ENCODE measurements around the gene OR1M1.
"Not testable (repeated sequence)": the region's sequence is repeated elsewhere in the genome, so short reads cannot be mapped to it uniquely, and the experiment has no call there.

OR1M1 gene

DNA sequence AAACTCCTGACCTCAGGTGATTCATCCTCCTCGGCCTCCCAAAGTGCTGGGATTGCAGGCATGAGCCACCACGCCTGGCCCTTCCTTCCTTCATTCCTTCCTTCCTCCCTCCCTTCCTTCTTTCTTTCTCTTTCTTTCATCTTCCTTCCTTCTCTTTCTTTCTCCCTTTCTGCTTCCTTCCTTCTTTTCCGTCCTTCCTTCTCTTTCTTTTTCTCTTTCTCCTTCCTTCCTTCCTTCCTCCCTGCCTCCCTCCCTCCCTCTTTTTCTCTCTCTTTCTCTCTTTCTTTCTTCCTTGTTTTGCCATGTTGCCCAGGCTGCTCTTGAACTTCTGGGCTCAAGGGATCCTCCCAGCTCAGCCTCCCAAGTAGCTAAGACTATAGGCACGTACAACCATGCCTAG is 40.2 kb upstream of the OR1M1 start:
- no peak for TF ChIP-seq CTCF (conservative IDR thresholded peaks at IDR 0.05; ENCODE audit: low read depth, low read length)
- no peak overlapping the region for H3K4me3 ChIP-seq (ENCODE audit: low read depth, low read length)
- no peak for DNase-seq (ENCODE audit: low read depth)

DNA sequence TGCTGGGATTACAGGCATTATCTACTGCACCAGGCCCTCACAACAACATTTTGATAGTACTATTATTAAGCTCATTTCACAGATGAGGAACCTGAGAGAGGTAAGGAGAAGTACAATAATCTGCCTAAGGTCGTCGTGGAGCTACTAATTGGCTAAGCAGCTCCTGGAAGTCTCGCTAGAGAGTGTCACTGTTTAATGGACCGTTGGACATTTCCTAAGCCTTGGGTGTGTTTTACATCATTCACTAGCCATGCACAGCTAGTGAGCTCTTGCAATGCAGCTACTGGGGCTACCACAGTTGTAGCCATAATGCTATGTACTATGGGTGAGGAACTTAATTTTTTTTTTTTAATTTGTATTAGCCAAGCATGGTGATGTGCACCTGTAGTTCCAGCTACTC is 34.0 kb upstream of the OR1M1 start:
- TF ChIP-seq CTCF (conservative IDR thresholded peaks at IDR 0.05; ENCODE audit: low read depth, low read length), result no peak
- no peak overlapping the region for H3K4me3 ChIP-seq (ENCODE audit: low read depth, low read length)
- no peak for DNase-seq (ENCODE audit: low read depth)

DNA sequence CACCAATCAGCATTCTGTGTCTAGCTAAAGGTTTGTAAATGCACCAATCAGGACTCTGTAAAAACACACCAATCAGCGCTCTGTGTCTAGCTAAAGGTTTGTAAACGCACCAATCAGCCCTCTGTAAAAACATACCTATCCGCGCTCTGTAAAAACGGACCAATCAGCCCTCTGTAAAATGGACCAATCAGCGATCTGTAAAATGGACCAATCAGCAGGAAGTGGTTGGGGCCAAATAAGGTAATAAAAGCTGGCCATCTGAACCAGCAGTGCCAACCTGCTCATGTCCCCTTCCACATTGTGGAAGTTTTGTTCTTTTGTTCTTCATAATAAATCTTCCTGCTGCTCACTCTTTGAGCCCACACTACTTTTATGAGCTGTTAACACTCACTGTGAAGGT is 33.2 kb upstream of the OR1M1 start:
- H3K4me3 ChIP-seq (ENCODE audit: low read depth, low read length); DNase-seq (ENCODE audit: low read depth): not testable (repeated sequence)

GRCh38 chr19:9054207-9054606 is 32.7 kb upstream of the OR1M1 start:
- no peak for DNase-seq (ENCODE audit: low read depth)
- no peak overlapping the region for H3K4me3 ChIP-seq (ENCODE audit: low read depth, low read length)
- no peak for TF ChIP-seq CTCF (conservative IDR thresholded peaks at IDR 0.05; ENCODE audit: low read depth, low read length)

GRCh38 chr19:9054765-9055164 is 32.1 kb upstream of the OR1M1 start:
- no peak overlapping the region for H3K4me3 ChIP-seq (ENCODE audit: low read depth, low read length)
- no peak for DNase-seq (ENCODE audit: low read depth)
- TF ChIP-seq CTCF (conservative IDR thresholded peaks at IDR 0.05; ENCODE audit: low read depth, low read length), result no peak

DNA sequence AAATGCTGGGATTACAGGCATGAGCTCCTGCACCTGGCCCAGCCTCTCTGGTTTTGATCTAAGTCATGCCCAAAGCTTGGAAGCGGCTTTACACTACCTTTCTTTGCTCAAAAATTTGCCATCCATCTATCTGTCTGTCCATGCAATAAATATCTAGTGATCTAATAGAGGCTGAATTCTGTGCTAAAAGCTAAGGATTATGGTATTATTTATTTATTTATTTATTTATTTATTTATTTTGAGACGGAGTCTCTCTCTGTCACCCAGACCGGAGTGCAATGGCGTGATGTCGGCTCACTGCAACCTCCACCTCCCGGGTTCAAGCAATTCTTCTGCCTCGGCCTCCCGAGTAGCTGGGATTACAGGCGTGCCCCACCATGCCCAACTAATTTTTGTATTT is 30.7 kb upstream of the OR1M1 start:
- not testable (repeated sequence) for DNase-seq (ENCODE audit: low read depth); H3K4me3 ChIP-seq (ENCODE audit: low read depth, low read length)

- no peak for TF ChIP-seq CTCF (conservative IDR thresholded peaks at IDR 0.05; ENCODE audit: low read depth, low read length)
- H3K4me3 ChIP-seq (ENCODE audit: low read depth, low read length), result no peak overlapping the region
- DNase-seq (ENCODE audit: low read depth), result no peak
Measured at GRCh38 chr19:9057505-9058258, 29.2 kb upstream of the OR1M1 start.

DNA sequence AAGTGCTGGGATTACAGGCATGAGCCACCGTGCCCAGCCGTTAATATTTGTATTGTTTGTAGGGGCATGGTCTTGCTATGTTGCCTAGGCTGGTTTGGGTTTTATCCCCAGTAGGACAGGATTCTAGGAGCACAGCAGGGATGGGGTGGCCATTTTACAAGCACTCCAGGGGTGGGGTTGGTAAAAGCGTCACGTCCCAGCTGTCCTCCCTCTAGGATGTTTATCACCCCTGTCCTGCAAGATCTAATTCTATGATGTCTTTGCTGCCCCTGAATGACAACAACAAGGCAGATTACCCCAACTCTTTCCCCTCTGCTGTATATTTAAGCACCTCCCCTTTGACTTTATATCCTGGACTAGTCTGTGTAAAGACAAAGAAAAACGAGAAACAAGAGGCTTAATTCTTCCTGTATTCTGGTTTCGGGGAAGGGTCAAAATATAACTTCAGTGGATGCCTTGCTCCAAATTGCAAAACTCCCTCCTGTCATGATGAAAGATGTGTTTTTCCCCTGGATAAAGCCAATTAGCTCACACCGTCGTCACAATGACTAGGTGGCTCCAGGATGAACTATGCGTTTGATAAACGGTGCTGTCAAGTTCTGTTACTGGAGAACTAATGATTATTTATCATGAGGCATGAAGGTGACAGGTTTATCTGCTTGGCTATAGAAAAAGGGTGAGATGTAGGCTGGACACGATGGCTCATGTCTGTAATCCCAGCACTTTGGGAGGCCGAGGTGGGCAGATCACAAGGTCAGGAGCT is 27.8 kb upstream of the OR1M1 start:
- no peak for TF ChIP-seq CTCF (conservative IDR thresholded peaks at IDR 0.05; ENCODE audit: low read depth, low read length)
- H3K4me3 ChIP-seq (ENCODE audit: low read depth, low read length), result no peak overlapping the region
- DNase-seq (ENCODE audit: low read depth), result no peak

Data from choroid plexus epithelial cell (primary cell).